HG03342 (cell line): ENCODE measurements around the gene COQ8A.

Experiments
- ATAC-seq: cut with Tn5 transposase; IDR thresholded peaks from one replicate; pipeline ENCODE4 v1.9.1; 2021; ENCODE audit warnings: mild to moderate bottlenecking, moderate library complexity; ENCODE audit not compliant: unreplicated experiment

COQ8A gene

GRCh38 chr1:227003165-227003564 is 63.1 kb downstream of the COQ8A start:
- ATAC-seq, result no peak

DNA sequence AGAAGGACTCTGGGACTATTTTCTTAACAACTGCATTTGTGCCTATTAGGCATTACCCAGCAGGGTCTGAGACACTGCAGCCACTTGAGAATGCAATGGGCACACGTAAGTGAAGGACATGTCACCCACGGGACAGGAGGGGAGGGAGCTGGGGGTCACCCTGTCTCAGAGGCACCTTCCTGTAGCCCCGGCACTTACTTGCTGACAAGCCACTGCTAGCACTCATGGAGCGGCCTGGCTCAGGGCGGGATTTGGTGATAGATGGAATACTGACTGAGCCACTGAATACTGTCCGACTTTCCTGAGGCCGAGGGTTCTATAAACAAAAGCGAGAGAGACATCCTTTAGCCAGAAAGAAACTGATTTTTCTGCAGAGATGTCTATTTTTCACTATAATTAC is 64.7 kb downstream of the COQ8A start:
- no peak for ATAC-seq

- ATAC-seq, result no peak
These were observed 66.2 kb downstream of the COQ8A start for GRCh38 chr1:227006226-227006796.

DNA sequence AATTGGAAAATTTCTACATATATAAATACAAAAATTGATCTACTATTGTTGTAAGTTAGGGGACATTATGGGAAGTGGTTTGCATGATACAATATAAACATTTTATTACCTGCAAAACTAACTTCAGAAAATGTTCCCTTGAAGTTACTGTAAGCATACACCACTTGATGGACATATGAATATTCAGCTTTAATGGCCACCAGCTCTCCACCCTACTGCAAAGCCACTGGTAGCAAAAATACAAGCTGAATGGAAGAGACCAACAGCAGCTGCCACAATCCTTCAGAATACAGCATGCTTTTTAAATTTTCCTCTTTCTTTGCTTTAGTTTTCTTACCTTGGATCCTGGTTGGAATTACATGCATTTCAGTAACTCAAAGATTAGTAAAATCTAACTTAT is 69.8 kb downstream of the COQ8A start:
- no peak for ATAC-seq

DNA sequence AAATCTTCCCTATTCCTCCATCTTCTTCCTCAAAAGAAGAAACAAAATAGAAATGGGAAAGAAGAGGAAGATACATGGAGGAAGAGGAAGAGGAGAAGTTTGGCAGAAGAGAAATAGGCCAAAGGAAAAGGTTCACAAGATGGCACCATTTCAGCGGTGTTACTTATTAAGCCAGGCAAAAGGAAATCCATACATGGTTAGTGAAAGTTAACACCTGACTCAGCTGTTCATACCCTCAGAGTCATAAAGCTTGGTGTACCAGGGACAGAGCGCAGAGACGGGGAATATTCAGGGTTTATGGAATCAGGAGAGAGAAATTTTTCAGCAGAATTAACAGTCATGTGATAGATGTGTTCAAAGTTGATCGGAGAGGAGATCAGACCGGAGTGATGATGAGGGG is 70.6 kb downstream of the COQ8A start:
- no peak for ATAC-seq

- ATAC-seq, result no peak
These were observed 76.9 kb downstream of the COQ8A start for GRCh38 chr1:227016990-227017389.

DNA sequence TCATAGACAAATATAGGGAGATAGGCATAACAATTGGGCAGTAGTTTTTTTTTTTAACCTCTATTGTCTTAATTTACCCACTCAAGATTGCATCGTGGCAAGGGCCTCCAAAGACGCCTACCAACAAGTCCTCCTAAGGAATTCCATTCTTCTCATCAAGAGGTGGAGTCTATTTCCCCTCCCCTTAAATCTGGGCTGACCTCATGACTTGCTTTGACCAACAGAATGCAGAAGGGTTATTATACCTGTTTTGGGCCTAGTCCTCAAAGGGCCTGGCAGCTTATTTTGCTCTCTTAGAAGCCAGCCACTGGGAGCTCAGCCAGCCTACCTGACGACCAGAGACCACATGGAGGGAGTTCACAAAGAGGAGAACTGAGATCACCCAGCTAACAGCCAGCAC is 92.3 kb downstream of the COQ8A start:
- no peak for ATAC-seq

DNA sequence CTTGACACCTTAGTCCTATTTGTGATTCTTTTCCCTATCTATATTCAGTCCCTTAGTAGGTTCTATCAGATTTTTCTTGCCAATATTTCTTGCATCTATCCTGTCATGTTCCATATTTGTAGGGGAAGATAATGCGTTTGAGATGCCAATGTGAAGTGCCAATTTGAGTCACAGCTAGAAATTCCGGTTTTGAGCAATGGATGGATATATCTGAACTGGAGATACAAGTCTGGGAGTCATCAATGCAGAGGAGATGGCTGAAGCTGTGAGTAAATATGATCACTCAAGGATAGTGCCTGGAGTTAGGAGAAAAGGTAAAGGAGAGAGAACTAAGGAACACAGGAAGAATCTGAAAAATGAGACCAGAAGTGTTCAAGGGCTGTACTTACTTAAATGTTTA is 93.8 kb downstream of the COQ8A start:
- ATAC-seq, result no peak

GRCh38 chr1:227035316-227035715 is 95.2 kb downstream of the COQ8A start:
- ATAC-seq, result no peak

GRCh38 chr1:227037121-227037520 is 97.0 kb downstream of the COQ8A start:
- no peak for ATAC-seq
